ENCODE data around the gene ORC3.

Gene ORC3

DNA sequence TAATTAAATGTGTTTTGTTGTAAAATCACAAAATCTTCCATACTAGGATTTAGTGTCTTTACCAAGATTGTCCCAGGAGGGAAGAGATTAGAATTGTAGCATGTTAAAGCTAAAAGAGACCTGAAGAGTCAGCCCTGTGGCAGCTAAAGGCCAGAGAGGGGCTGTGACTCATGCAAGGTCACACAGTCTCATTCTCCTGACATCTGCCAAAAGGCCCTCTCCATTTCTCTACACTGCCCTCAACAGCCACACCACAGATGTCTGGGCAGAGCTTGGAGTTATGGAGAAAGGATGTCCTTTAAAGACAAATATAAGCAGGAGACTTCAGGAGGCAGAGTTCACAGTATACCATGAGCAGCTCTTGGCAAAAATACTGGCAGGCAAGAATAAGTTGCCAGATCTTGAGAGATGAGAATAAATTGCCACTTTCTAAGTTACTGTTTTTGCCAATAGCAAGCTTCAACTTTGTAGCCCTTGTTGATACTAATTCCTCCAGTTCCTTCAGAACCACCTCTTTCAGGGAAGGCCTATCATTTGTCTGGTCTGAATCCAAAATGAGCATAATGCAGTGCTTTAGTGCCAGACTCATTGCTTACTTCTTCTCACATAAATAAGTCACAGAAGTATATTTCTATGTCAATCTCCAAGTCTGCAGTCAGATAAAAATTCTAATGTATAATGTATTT is 70.4 kb downstream of the ORC3 start:
- DNase-seq = no peak
- Mint-ChIP-seq H3K27ac (no peak overlapping the region), H3K27me3 (no peaks in the 10 kb centered on the region), H3K36me3 (ENCODE audit: low read depth) (peaks cover 28% of the 10 kb centered on the region), H3K4me1 (peaks cover 10% of the 10 kb centered on the region), H3K4me3 (no peak overlapping the region), H3K9me3 (no peaks in the 10 kb centered on the region)
- peak; percentile 68 for ATAC-seq

DNA sequence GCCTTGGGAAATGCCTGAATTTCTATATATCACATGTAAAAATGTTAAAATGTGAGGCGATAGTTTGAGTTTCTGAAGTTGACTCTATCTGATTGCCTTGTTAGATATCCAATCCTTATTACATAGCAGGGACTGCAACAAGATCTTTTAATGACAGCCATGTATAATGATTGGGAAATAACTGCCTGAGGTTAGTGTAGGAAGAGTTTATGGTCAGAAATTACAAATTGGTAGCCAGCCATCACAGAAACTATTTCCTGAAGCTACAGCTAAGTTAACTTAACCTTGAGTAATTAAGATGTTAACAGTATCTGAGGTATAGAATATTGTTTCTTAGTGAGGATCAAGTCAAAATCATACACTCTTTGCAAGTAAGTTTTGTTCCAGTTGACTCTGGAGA is 71.1 kb downstream of the ORC3 start:
- Mint-ChIP-seq H3K4me3 (no peak overlapping the region), H3K4me1 (peaks cover 10% of the 10 kb centered on the region), H3K27me3 (no peaks in the 10 kb centered on the region), H3K27ac (no peak overlapping the region), H3K36me3 (ENCODE audit: low read depth) (peaks cover 30% of the 10 kb centered on the region), H3K9me3 (no peaks in the 10 kb centered on the region)
- DNase-seq = no peak
- no peak for ATAC-seq

DNA sequence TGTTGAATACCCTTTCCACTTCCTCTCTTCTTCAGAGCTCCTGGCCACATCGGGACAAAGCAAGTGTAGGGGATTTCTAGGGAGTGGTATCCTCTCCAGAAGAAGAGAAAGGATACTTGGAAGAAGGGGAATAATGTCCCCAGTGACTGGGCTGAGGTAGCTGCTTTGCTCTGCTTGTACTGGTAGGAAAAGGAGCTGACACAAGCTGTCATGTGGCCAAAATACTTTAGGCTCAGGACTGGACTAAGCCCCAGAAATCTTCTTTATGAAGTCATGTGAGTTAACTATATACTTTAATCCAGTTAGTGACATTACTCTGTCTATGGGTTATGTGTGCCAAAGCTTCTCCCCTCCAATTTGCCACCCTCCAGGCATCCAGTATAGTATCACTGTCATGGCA is 71.6 kb downstream of the ORC3 start:
- DNase-seq (no peak), ATAC-seq (no peak)
- Mint-ChIP-seq H3K4me1 (peaks cover 10% of the 10 kb centered on the region), H3K4me3 (no peak overlapping the region), H3K27ac (no peak overlapping the region), H3K27me3 (no peaks in the 10 kb centered on the region), H3K36me3 (ENCODE audit: low read depth) (peaks cover 30% of the 10 kb centered on the region), H3K9me3 (no peaks in the 10 kb centered on the region)

DNA sequence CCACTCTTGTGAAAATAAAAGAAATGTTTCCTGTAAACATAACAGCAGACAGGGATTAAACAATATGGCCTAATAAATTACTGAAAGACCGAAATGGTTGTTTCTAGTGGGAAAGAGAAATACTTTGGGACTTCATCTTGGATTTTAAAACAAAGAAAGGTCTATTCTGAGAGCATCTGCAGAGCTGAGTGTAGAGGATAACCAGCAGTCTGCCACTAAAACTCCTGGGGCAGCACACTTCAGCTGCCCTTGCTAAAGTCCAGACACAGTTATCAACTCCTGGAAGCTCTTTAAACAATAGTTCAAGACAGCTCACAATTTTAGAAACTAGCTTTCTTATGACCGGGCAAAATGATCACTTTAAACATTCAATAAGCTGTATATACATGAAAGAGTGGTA is 73.5 kb downstream of the ORC3 start:
- Mint-ChIP-seq H3K4me1 (peaks cover 3% of the 10 kb centered on the region), H3K4me3 (no peak overlapping the region), H3K27me3 (no peaks in the 10 kb centered on the region), H3K9me3 (no peaks in the 10 kb centered on the region), H3K36me3 (ENCODE audit: low read depth) (peaks cover 34% of the 10 kb centered on the region), H3K27ac (no peak overlapping the region)
- ATAC-seq (no peak), DNase-seq (no peak)

DNA sequence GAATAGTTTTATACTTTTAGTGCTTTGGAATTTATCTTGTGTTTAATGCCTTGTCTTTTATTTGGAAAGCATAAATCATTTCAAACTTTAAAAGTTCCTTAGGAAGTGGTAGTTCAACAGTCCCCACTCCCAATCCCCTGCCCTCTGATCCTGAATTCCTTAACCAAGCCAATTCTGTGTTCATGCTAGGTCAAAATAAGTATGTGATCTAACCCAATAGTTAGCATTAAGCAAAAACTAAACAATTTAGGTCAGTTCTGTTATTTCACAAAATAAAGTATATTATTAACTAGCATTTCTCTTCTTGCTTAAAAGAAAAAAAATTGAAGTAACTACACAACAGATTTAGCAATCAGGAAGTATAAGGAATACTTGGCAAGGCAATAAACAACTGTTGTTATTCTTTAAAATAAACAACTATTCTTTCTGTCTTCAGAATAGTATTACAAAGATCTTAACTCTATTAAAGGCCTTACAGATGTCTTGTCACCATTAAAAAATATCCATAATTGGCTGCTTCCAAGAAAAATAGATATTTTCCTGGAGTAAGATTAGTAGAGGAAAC is 75.1 kb downstream of the ORC3 start:
- Mint-ChIP-seq H3K27me3 (no peaks in the 10 kb centered on the region), H3K4me3 (no peak overlapping the region), H3K27ac (no peak overlapping the region), H3K36me3 (ENCODE audit: low read depth) (peaks cover 34% of the 10 kb centered on the region), H3K4me1 (peaks cover 7% of the 10 kb centered on the region), H3K9me3 (no peaks in the 10 kb centered on the region)
- DNase-seq (no peak), ATAC-seq (no peak)

DNA sequence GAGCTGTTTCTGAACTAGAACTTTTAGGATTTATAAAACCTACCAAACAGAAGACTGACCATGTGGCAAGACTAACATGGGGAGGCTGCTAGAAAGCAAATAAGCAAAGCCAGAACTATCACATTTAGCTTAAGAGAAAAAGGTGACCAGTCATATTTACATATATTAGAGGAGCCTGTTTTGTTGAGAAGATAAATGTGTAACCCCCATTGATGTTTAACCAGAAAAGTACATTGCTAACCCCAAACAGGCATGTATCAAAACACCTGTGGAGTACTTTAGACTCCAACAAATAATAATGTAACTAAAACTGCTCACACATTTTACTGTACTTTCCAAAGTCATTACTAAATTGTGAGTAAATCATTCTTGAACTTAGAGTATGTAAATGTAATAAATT is 77.1 kb downstream of the ORC3 start:
- no peaks in the 10 kb centered on the region for H3K27me3 Mint-ChIP-seq
- DNase-seq = no peak
- peaks cover 37% of the 10 kb centered on the region for H3K36me3 Mint-ChIP-seq (ENCODE audit: low read depth)
- no peaks in the 10 kb centered on the region for H3K9me3 Mint-ChIP-seq
- H3K4me3 Mint-ChIP-seq = no peak overlapping the region
- H3K4me1 Mint-ChIP-seq = peaks cover 16% of the 10 kb centered on the region
- ATAC-seq = no peak
- no peak overlapping the region for H3K27ac Mint-ChIP-seq

DNA sequence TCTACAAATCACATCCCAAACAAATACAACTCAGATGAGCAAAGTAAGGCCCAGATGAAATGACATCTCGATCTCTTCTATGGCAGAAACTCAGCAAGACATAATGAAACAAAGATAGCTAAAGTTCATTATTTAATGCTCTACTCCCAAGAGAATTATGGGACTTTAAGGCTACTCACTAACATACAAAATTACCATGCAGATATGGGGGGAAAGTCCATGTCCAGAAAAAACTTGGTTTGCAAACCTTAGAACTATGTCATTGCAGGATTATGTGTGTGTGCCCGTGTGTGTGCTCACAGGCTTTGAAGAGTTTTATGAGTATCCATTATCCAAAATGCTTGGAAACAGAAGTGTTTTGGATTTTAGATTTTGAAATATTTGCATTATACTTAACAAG is 78.1 kb downstream of the ORC3 start:
- no peak overlapping the region for H3K4me3 Mint-ChIP-seq
- peaks cover 16% of the 10 kb centered on the region for H3K4me1 Mint-ChIP-seq
- H3K9me3 Mint-ChIP-seq = no peaks in the 10 kb centered on the region
- peaks cover 40% of the 10 kb centered on the region for H3K36me3 Mint-ChIP-seq (ENCODE audit: low read depth)
- ATAC-seq (no peak), DNase-seq (no peak)
- H3K27ac Mint-ChIP-seq = no peak overlapping the region
- no peaks in the 10 kb centered on the region for H3K27me3 Mint-ChIP-seq

DNA sequence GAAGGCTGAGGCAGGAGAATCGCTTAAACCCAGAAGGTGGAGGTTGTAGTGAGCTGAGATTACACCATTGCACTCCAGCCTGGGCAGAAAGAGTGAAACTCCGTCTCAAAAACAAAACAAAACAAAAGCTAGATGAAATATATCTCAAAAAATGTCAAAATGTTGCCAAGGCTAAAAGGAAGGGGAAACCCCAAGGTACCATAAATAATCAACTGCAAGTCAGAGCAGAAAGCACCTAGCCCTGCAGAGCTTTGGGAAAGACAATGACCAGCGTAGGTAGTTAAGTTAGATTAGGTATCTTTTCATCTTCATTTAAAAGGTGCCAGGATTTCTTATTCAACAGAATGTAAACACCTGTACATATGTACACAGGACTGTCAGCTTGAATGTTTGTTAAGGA is 79.1 kb downstream of the ORC3 start:
- H3K4me3 Mint-ChIP-seq = no peak overlapping the region
- no peak for DNase-seq
- no peaks in the 10 kb centered on the region for H3K27me3 Mint-ChIP-seq
- no peak overlapping the region for H3K27ac Mint-ChIP-seq
- no peaks in the 10 kb centered on the region for H3K9me3 Mint-ChIP-seq
- no peak for ATAC-seq
- peaks cover 16% of the 10 kb centered on the region for H3K4me1 Mint-ChIP-seq
- H3K36me3 Mint-ChIP-seq (ENCODE audit: low read depth) = peaks cover 39% of the 10 kb centered on the region

DNA sequence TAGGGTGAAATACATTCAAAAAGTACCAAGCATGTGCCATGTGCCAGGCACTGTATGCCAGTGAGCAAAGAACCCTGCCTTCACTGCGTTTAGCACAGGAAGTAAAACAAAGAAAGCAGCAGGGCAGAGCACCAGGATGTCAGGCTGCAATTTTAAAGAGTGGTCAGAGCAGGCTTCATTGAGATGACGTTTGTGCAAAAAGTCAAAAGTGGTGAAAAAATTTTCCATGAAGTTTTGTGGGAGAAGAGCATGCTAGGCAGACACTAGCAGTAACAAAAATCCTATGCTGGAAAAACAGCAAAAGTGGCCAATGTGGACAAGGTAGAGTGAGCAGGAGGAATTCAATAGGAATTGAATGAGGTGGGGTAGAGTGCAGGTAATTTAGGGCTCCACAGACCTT is 80.8 kb downstream of the ORC3 start:
- peaks cover 16% of the 10 kb centered on the region for H3K4me1 Mint-ChIP-seq
- H3K27ac Mint-ChIP-seq = no peak overlapping the region
- ATAC-seq = no peak
- H3K4me3 Mint-ChIP-seq = no peak overlapping the region
- peaks cover 47% of the 10 kb centered on the region for H3K36me3 Mint-ChIP-seq (ENCODE audit: low read depth)
- H3K9me3 Mint-ChIP-seq = no peaks in the 10 kb centered on the region
- H3K27me3 Mint-ChIP-seq = no peaks in the 10 kb centered on the region
- DNase-seq = no peak

DNA sequence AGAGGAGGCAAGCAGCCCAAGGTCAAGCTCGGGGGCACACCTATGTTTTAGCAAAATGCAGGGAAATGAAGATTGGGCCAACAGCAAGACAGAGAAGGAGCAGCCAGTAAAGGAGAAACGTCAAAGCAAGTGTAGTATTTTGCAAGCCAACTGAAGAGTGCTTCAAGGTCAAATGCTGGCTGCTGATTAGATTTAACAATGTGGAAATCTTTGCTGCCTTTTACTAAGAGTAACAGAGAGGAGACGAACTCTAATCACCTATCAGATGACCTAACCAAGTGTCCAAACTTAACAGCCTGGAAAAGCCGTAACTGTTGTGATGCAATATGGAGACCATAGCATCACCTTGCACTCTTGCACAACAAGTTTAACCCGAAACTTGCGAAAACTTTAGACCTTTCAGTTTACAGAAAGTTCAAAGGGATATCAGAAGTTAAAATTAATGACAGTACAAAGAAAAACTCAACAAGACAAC is 81.7 kb downstream of the ORC3 start:
- ATAC-seq (no peak), DNase-seq (no peak)
- Mint-ChIP-seq H3K4me3 (no peak overlapping the region), H3K4me1 (peaks cover 16% of the 10 kb centered on the region), H3K27ac (peak overlapping the region; percentile 13), H3K9me3 (no peaks in the 10 kb centered on the region), H3K36me3 (ENCODE audit: low read depth) (peaks cover 51% of the 10 kb centered on the region), H3K27me3 (no peaks in the 10 kb centered on the region)

DNA sequence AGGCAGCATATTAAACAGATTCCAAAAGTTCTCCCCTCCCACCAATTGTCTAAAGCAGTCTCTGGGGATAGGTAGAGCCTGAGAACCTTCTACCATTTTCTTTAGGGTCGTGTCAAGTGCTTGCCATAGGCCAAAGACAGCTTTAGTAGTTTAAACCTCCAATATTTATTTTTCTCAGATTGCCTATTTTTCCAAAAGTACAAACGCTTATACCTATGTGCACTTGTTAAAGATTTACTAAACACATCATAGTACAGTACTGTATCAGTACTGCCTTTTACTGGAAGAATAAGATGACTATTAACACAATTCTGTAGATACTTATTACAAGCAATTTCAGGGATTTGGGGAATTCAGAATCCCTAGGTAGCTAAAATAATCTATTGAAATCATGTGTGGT is 82.7 kb downstream of the ORC3 start:
- Mint-ChIP-seq H3K9me3 (no peaks in the 10 kb centered on the region), H3K36me3 (ENCODE audit: low read depth) (peaks cover 46% of the 10 kb centered on the region), H3K27ac (no peak overlapping the region), H3K4me1 (peaks cover 19% of the 10 kb centered on the region), H3K4me3 (no peak overlapping the region), H3K27me3 (no peaks in the 10 kb centered on the region)
- DNase-seq (no peak), ATAC-seq (no peak)

DNA sequence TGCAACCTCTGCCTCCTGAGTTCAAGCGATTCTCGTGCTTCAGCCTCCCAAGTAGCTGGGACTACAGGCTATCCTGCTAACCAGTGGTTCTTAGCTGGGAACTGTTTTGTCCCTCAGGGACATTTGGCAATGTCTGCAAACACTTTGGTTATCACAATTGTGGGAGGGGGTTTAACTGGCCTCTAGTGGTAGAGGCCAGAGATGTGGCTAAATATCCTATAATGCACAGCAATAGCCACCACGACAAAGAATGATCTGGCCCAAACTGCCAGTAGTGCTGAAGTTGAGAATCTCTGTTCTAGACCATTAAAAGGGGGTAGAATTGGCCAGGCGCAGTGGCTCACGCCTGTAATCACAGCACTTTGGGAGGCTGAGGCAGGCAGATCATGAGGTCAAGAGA is 83.3 kb downstream of the ORC3 start:
- no peak for ATAC-seq

DNA sequence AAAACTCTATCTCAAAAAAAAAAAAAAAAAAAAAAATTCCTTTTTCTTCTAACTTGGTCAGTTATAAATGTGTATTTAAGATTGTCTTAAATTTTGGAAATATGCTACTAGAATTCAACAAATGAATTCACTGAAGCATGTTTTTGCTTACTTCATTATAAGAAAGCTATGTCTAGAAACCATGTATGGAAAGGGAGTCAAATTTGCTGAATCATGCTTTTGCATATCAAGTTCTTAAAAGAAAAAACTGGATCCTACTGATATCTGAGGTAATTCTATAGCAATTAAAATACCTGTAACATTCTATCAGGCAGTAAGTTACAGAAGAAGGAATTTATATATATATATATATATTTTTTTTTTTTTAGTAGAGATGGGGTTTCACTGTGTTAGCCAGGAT is 84.4 kb downstream of the ORC3 start:
- Mint-ChIP-seq H3K36me3 (ENCODE audit: low read depth) (peaks cover 52% of the 10 kb centered on the region), H3K4me1 (peaks cover 25% of the 10 kb centered on the region)

More for the DNA sequence above, 83.3 kb downstream of the ORC3 start:
- DNase-seq = no peak
- no peak overlapping the region for H3K27ac Mint-ChIP-seq
- no peak overlapping the region for H3K4me3 Mint-ChIP-seq
- H3K36me3 Mint-ChIP-seq (ENCODE audit: low read depth) = peaks cover 47% of the 10 kb centered on the region
- H3K9me3 Mint-ChIP-seq = no peaks in the 10 kb centered on the region
- peaks cover 23% of the 10 kb centered on the region for H3K4me1 Mint-ChIP-seq
- H3K27me3 Mint-ChIP-seq = no peaks in the 10 kb centered on the region

DNA sequence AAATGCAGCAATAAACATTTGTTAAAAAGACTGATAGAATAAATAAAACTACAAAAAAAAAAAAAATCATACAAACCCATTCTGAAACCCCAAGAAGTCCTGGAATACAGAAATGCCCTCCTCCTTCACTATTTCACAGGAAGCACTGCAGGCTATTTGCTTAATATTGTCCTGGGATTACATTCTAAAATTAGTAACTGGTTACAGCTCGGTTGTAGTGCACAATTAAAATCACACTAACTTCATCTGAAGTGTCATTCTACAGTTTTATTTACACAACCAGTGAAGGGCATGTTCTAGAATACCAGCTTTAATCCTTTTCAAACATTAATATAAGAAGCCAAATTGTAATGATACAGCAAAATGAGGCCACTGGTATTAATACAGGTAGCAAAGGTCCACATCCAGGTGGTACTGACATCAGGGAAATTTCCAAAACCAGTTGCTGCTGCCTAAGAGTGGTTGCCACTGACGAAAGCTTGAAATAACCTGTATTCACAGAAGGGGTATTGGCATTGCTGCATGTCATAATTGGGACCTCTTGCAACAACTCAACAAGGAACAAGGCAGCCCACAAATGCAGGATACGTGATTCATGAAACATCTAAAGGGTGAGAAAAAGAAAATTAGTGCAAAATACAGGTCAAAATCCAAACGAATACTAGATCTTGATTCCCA is 85.2 kb downstream of the ORC3 start:
- peaks cover 54% of the 10 kb centered on the region for H3K36me3 Mint-ChIP-seq (ENCODE audit: low read depth)
- no peak overlapping the region for H3K4me3 Mint-ChIP-seq
- H3K4me1 Mint-ChIP-seq = peaks cover 21% of the 10 kb centered on the region
- no peak for ATAC-seq
- no peaks in the 10 kb centered on the region for H3K9me3 Mint-ChIP-seq
- DNase-seq = no peak
- peak overlapping the region; percentile 57 for H3K27ac Mint-ChIP-seq
- no peaks in the 10 kb centered on the region for H3K27me3 Mint-ChIP-seq

More for the DNA sequence above, 84.4 kb downstream of the ORC3 start:
- Mint-ChIP-seq H3K9me3 (no peaks in the 10 kb centered on the region), H3K27ac (no peak overlapping the region), H3K27me3 (no peaks in the 10 kb centered on the region), H3K4me3 (no peak overlapping the region)
- no peak for DNase-seq
- no peak for ATAC-seq

DNA sequence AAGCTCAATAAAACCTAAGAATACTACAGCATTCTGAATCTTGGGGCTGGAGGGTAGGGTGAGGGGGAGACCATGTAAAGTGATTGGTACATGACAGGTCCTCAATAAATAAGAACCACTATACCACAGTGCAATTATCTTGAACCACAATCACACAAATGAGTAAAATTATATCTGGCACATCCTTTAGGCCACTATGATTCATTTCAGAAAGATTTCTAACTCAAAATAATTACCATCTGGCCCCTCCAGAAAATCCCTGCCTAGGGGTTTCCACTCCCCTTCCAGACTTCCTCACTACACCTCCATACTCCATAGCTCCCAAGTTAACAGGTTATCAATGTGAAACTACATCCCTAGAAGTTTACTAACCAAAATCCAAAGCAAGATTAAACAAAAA is 92.4 kb downstream of the ORC3 start:
- Mint-ChIP-seq H3K4me1 (peaks cover 67% of the 10 kb centered on the region), H3K4me3 (peak overlapping the region; percentile 3), H3K27me3 (no peaks in the 10 kb centered on the region), H3K9me3 (no peaks in the 10 kb centered on the region), H3K27ac (peak overlapping the region; percentile 51), H3K36me3 (ENCODE audit: low read depth) (peaks cover 49% of the 10 kb centered on the region)
- ATAC-seq (peak; percentile 98), DNase-seq (no peak)

Data from activated naive CD8-positive, alpha-beta T cell treated with anti-CD3 and anti-CD28 coated beads, Interleukin-2, amount 50 U/mL, for 24 hours (primary cell).